ENCODE measurements around the gene OVCA2. TPM values are rescaled to one million over a fixed set of nuclear protein-coding genes. Genes with fewer than 3 reads are reported as not detected.
A peak's percentile ranks its signal among the peaks of the same experiment; 100 is the strongest.

Gene OVCA2
- total and polyA plus RNA-seq, 4 experiments from 2014 or later: 27.9 to 90.3 (median 43.2) TPM

Small RNAs within 50 kb of the gene (microRNA-seq; reads per million reads assigned to microRNA genes)
- gene MIR132 (ENCODE audit: borderline microRNAs expressed, borderline number of aligned reads, borderline replicate concordance) (251 reads per million, percentile 76 among the genes with 10 or more reads in this experiment), gene MIR212 (ENCODE audit: borderline microRNAs expressed, borderline number of aligned reads, borderline replicate concordance) (4.1 reads per million, percentile 20 among the genes with 10 or more reads in this experiment)

Other genes starting within 250 kb of the OVCA2 start
- gene SMYD4, start 212.1 kb upstream of the OVCA2 start, total RNA-seq: 10 to 100 TPM; 31.2 to 31.5 TPM
- gene SMYD4, start 212.1 kb upstream of the OVCA2 start, polyA plus RNA-seq: 10 to 100 TPM in 1 of 2 donors, 1 to 10 TPM in 1; 3.1 to 20.3 TPM
- 100 to 1,000 TPM; 103 to 119 TPM for gene RPA1, start 212.0 kb upstream of the OVCA2 start, total RNA-seq
- 100 to 1,000 TPM in 1 of 2 donors, 10 to 100 TPM in 1; 95.4 to 112 TPM for gene RPA1, start 212.0 kb upstream of the OVCA2 start, polyA plus RNA-seq
- gene RTN4RL1, start 16.7 kb upstream of the OVCA2 start, total RNA-seq: under 1 TPM; 0.30 to 0.47 TPM
- gene RTN4RL1, start 16.7 kb upstream of the OVCA2 start, polyA plus RNA-seq: 1 to 10 TPM in 1 of 2 donors, under 1 TPM in 1; 0.27 to 2.0 TPM
- gene DPH1, start 11.9 kb upstream of the OVCA2 start, total RNA-seq: 10 to 100 TPM; 76.6 to 95.8 TPM
- gene DPH1, start 11.9 kb upstream of the OVCA2 start, polyA plus RNA-seq: 10 to 100 TPM; 30.8 to 39.8 TPM
- 1 to 10 TPM; 4.9 to 5.2 TPM for gene HIC1, start 13.1 kb downstream of the OVCA2 start, total RNA-seq
- gene HIC1, start 13.1 kb downstream of the OVCA2 start, polyA plus RNA-seq: 1 to 10 TPM in 1 of 2 donors, under 1 TPM in 1; 0.39 to 1.6 TPM

Data from CD4-positive, alpha-beta memory T cell (primary cell).